CD4-positive, alpha-beta T cell (primary cell): ENCODE measurements around the gene FBXW11. TPM values are rescaled to one million over a fixed set of nuclear protein-coding genes. Genes with fewer than 3 reads are reported as not detected.
A peak's percentile ranks its signal among the peaks of the same experiment; 100 is the strongest.

ENCODE experiments used
- ATAC-seq: fragments of 200-7000 bp; cut with Tn5 transposase; one replicate; pipeline ENCODE4 v1.10.0; 2022; ENCODE audit warnings: mild to moderate bottlenecking; ENCODE audit not compliant: poor library complexity
- CTCF ChIA-PET: fragments of 350-600 bp; sonication (Branson Sonifier 250); formaldehyde crosslinking; loops from one replicate; lab custom pipeline; 2021; ENCODE audit warnings: antibody characterized with exemption, inconsistent platforms; lab: Charles Lee
- POLR2A ChIA-PET: fragments of 350-600 bp; sonication (Branson Sonifier 250); formaldehyde crosslinking; loops from one replicate; lab custom pipeline; 2021; ENCODE audit warnings: antibody characterized with exemption, inconsistent platforms; lab: Charles Lee
- DNase-seq, 14 experiments: peaks; one replicate each; pipeline ENCODE4 v3.0.0-alpha.2; 2013 to 2020; ENCODE audit warnings: mixed read lengths in 2 of 14
- H3K27ac ChIP-seq, 2 donors: one replicate each; pipeline versions ENCODE4 v1.5.1 to v1.7.0; 2013; ENCODE audit warnings: low read length in 2 of 2, low read depth in 1 of 2, mild to moderate bottlenecking in 1 of 2
- H3K27me3 ChIP-seq, 2 experiments: 1 replicate in 1 of 2; 2 replicates in 1 of 2; pipeline versions ENCODE4 v1.6.1 to v1.7.0; 2013; ENCODE audit warnings: low read length in 2 of 2, control low read depth in 1 of 2, mild to moderate bottlenecking in 1 of 2, moderate library complexity in 1 of 2; ENCODE audit not compliant: insufficient read depth in 2 of 2, control insufficient read depth in 1 of 2
- H3K36me3 ChIP-seq: one replicate; pipeline ENCODE4 v1.6.1; 2013; ENCODE audit warnings: low read length, control low read depth; ENCODE audit not compliant: insufficient read depth
- H3K4me1 ChIP-seq: one replicate; pipeline ENCODE4 v1.6.1; 2013; ENCODE audit warnings: low read length, control low read depth; ENCODE audit not compliant: insufficient read depth
- H3K4me3 ChIP-seq: one replicate; pipeline ENCODE4 v1.5.1; 2013; ENCODE audit warnings: mild to moderate bottlenecking, low read length, moderate library complexity
- H3K9me3 ChIP-seq, 2 experiments: 1 replicate in 1 of 2; 2 replicates in 1 of 2; pipeline versions ENCODE4 v1.6.1 to v1.7.0; 2013; ENCODE audit warnings: low read length in 2 of 2, mild to moderate bottlenecking in 2 of 2, control low read depth in 1 of 2, moderate library complexity in 1 of 2; ENCODE audit not compliant: control insufficient read depth in 1 of 2, insufficient read depth in 1 of 2
- H3K27ac Mint-ChIP-seq: one replicate; pipeline ENCODE4 v1.8.0; 2020; ENCODE audit warnings: mixed read lengths
- H3K27me3 Mint-ChIP-seq: one replicate; pipeline ENCODE4 v1.8.0; 2021; ENCODE audit warnings: mixed read lengths
- H3K36me3 Mint-ChIP-seq: one replicate; pipeline ENCODE4 v1.8.0; 2021; ENCODE audit warnings: low read depth, mixed read lengths
- H3K4me1 Mint-ChIP-seq: one replicate; pipeline ENCODE4 v1.8.0; 2021; ENCODE audit warnings: low read depth, mixed read lengths
- H3K4me3 Mint-ChIP-seq: one replicate; pipeline ENCODE4 v1.8.0; 2020; ENCODE audit warnings: mild to moderate bottlenecking, mixed read lengths
- H3K9me3 Mint-ChIP-seq: one replicate; pipeline ENCODE4 v1.8.0; 2020; ENCODE audit warnings: mixed read lengths
- CTCF ChIP-seq: fragments of 200-600 bp; IDR thresholded peaks from one replicate; pipeline ENCODE4 v1.8.0; 2022; ENCODE audit warnings: antibody characterized with exemption, mild to moderate bottlenecking
- intact Hi-C, 2 experiments: fragments of 100-400 bp; cut with DNase I in 1 of 2; cut with micrococcal nuclease in 1 of 2; formaldehyde crosslinking; loops; one replicate each; pipeline versions ENCODE4 v1.15.1 to v1.9.0; 2023 to 2025; cut with DNase I, micrococcal nuclease
- total RNA-seq, 174 experiments: library from RNA in 2 of 174; stranded (reverse) in 2 of 174; gene quantifications; one replicate each; pipeline ENCODE4 v1.2.3 and lab custom pipeline; 2021 to 2026

Gene FBXW11
- total RNA-seq, 2 experiments from 2014 or later, result 20.9 to 24.0 TPM

- CTCF ChIA-PET, result interaction anchor here (1.0 to 1.2 kb wide), 2 partner anchors 11 to 387 kb away, joined by 3 read pairs; no protein-coding TSS in a partner anchor
- Mint-ChIP-seq H3K4me1 (peaks cover 58% of the 10 kb centered on the region), H3K4me3 (peak overlapping the region; percentile 60), H3K36me3 (peaks cover 29% of the 10 kb centered on the region), H3K9me3 (no peaks in the 10 kb centered on the region), H3K27ac (peak overlapping the region; percentile 47), H3K27me3 (no peaks in the 10 kb centered on the region)
- ATAC-seq (no peak), DNase-seq (no peak)
- Histone ChIP-seq H3K4me3 (no peak overlapping the region), H3K36me3 (peaks cover 3% of the 10 kb centered on the region), H3K27ac (no peak overlapping the region), H3K27me3 (no peaks in the 10 kb centered on the region), H3K9me3 (no peaks in the 10 kb centered on the region), H3K4me1 (peaks cover 6% of the 10 kb centered on the region)
- POLR2A ChIA-PET, result no interaction called here
- intact Hi-C loops, result no loop called here
- no peak for TF ChIP-seq CTCF
Observed at GRCh38 chr5:171906066-171906570, 100.3 kb downstream of the FBXW11 start.

- Mint-ChIP-seq H3K9me3 (no peaks in the 10 kb centered on the region), H3K27me3 (no peaks in the 10 kb centered on the region), H3K4me3 (no peak overlapping the region), H3K4me1 (peaks cover 62% of the 10 kb centered on the region), H3K27ac (no peak overlapping the region), H3K36me3 (peaks cover 36% of the 10 kb centered on the region)
- intact Hi-C loops, result no loop called here
- Histone ChIP-seq H3K9me3 (no peaks in the 10 kb centered on the region), H3K27me3 (no peaks in the 10 kb centered on the region), H3K4me3 (no peak overlapping the region), H3K27ac (no peak overlapping the region), H3K4me1 (peaks cover 6% of the 10 kb centered on the region), H3K36me3 (peaks cover 3% of the 10 kb centered on the region)
- no peak for DNase-seq
- ATAC-seq, result no peak
- CTCF ChIA-PET, result no interaction called here
- TF ChIP-seq CTCF, result no peak
- POLR2A ChIA-PET, result no interaction called here
Observed at GRCh38 chr5:171904886-171905285, 101.6 kb downstream of the FBXW11 start.

- Mint-ChIP-seq H3K9me3 (no peaks in the 10 kb centered on the region), H3K27me3 (no peaks in the 10 kb centered on the region), H3K27ac (no peak overlapping the region), H3K4me3 (no peak overlapping the region), H3K36me3 (peaks cover 53% of the 10 kb centered on the region), H3K4me1 (peaks cover 62% of the 10 kb centered on the region)
- Histone ChIP-seq H3K27me3 (no peaks in the 10 kb centered on the region), H3K4me3 (no peak overlapping the region), H3K36me3 (peaks cover 17% of the 10 kb centered on the region), H3K9me3 (no peaks in the 10 kb centered on the region), H3K4me1 (peaks cover 8% of the 10 kb centered on the region), H3K27ac (no peak overlapping the region)
- ATAC-seq, result no peak
- ChIA-PET CTCF (no interaction called here), POLR2A (no interaction called here)
- intact Hi-C loops, result no loop called here
- no peak for TF ChIP-seq CTCF
- DNase-seq, result no peak
Observed at GRCh38 chr5:171901764-171902163, 104.7 kb downstream of the FBXW11 start.
